ENCODE data around the gene ARID4B. TPM values are rescaled to one million over a fixed set of nuclear protein-coding genes. Genes with fewer than 3 reads are reported as not detected.

The ARID4B gene
- total and polyA plus RNA-seq, 2 of the 13 experiments (the other 11 are each of a cell fraction or from before 2014, with no cell fraction given) = 9.7 to 24.6 TPM

GRCh38 chr1:235320521-235321179 lies 7.3 kb downstream of the ARID4B start:
- H3K27ac ChIP-seq (ENCODE audit: extremely low read length, insufficient read depth, low read length) = no peak overlapping the region
- H3K79me2 ChIP-seq (ENCODE audit: insufficient read depth, low read length) = peaks cover 96% of the 10 kb centered on the region
- no peaks in the 10 kb centered on the region for H3K27me3 ChIP-seq (ENCODE audit: control insufficient read depth in 1 of 2, insufficient read depth in 2 of 2, low read length in 2 of 2)
- intact Hi-C loops (cut with micrococcal nuclease; ENCODE audit: unreplicated experiment) = no loop called here
- H3K4me1 ChIP-seq (ENCODE audit: insufficient read depth, low read length) = peaks cover 76% of the 10 kb centered on the region
- no peak for ATAC-seq
- in situ Hi-C loops (cut with HindIII; ENCODE audit: extremely low pct_ligation_motif_present, low pct_unique_long_range_greater_than_20kb) = loop anchor here (10.0 kb wide), 1 partner anchor 66 kb away; no protein-coding TSS in a partner anchor
- H3K4me3 ChIP-seq (replicated peaks in 1 of 3; ENCODE audit: insufficient read depth in 1 of 3, low read depth in 2 of 3, low read length in 3 of 3) = no peak overlapping the region
- H4K20me1 ChIP-seq (ENCODE audit: insufficient read depth, low read length) = peaks cover 44% of the 10 kb centered on the region
- peaks cover 0 to 11% of the 10 kb centered on the region in 2 experiments; a peak in 4 of 5 replicates for H3K36me3 ChIP-seq (replicated peaks in 1 of 2; ENCODE audit: control insufficient read depth in 1 of 2, insufficient read depth in 2 of 2, low read length in 2 of 2)
- ChIA-PET CTCF (ENCODE audit: low intra/inter-chr PET ratio, low total read pairs) (no interaction called here), POLR2A (no interaction called here)
- no TSS peak for BruUV-seq (replicated peaks)
- H2AFZ ChIP-seq (ENCODE audit: low read length) = no peak overlapping the region
- H3K9me3 ChIP-seq (ENCODE audit: low read length) = no peaks in the 10 kb centered on the region
- no peak for FAIRE-seq
- 87% methylated on average over 6 of the region's 6 CpGs for WGBS (ENCODE audit: low lambda C conversion rate)
- no peak overlapping the region for H3K9ac ChIP-seq (ENCODE audit: insufficient read depth, low read depth, low read length)
- no peak overlapping the region for H3K4me2 ChIP-seq (ENCODE audit: low read depth, low read length)
- no peak for DNase-seq (ENCODE audit: low spot score)
- TF ChIP-seq MAZ (IDR thresholded peaks at IDR 0.05; ENCODE audit: borderline replicate concordance, low read depth, low read length) = no peak
- TF ChIP-seq MAZ (CRISPR knock-in tag; IDR thresholded peaks at IDR 0.05; ENCODE audit: low read depth) = no peak
- no peak for TF ChIP-seq FOXJ3 (CRISPR knock-in tag; IDR thresholded peaks at IDR 0.05; ENCODE audit: borderline replicate concordance)
- no peak for TF ChIP-seq ZNF383 (CRISPR knock-in tag; IDR thresholded peaks at IDR 0.05; ENCODE audit: borderline replicate concordance)
- no peak for TF ChIP-seq CHD4 (IDR thresholded peaks at IDR 0.05; ENCODE audit: borderline replicate concordance, low read length)
- no peak for TF ChIP-seq KDM4B (CRISPR knock-in tag; IDR thresholded peaks at IDR 0.05)
- TF ChIP-seq, protein P1, sequence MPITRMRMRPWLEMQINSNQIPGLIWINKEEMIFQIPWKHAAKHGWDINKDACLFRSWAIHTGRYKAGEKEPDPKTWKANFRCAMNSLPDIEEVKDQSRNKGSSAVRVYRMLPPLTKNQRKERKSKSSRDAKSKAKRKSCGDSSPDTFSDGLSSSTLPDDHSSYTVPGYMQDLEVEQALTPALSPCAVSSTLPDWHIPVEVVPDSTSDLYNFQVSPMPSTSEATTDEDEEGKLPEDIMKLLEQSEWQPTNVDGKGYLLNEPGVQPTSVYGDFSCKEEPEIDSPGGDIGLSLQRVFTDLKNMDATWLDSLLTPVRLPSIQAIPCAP (CRISPR knock-in tag; IDR thresholded peaks at IDR 0.05; ENCODE audit: low read depth) = no peak
- no peak for TF ChIP-seq SP5 (CRISPR knock-in tag; IDR thresholded peaks at IDR 0.05; ENCODE audit: borderline replicate concordance, low read depth)
- TF ChIP-seq ZNF781 (CRISPR knock-in tag; IDR thresholded peaks at IDR 0.05; ENCODE audit: borderline replicate concordance, not compliant biosample characterization) = no peak
- TF ChIP-seq, protein P2, sequence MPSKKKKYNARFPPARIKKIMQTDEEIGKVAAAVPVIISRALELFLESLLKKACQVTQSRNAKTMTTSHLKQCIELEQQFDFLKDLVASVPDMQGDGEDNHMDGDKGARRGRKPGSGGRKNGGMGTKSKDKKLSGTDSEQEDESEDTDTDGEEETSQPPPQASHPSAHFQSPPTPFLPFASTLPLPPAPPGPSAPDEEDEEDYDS (CRISPR knock-in tag; IDR thresholded peaks at IDR 0.05) = no peak
- TF ChIP-seq, protein P3, sequence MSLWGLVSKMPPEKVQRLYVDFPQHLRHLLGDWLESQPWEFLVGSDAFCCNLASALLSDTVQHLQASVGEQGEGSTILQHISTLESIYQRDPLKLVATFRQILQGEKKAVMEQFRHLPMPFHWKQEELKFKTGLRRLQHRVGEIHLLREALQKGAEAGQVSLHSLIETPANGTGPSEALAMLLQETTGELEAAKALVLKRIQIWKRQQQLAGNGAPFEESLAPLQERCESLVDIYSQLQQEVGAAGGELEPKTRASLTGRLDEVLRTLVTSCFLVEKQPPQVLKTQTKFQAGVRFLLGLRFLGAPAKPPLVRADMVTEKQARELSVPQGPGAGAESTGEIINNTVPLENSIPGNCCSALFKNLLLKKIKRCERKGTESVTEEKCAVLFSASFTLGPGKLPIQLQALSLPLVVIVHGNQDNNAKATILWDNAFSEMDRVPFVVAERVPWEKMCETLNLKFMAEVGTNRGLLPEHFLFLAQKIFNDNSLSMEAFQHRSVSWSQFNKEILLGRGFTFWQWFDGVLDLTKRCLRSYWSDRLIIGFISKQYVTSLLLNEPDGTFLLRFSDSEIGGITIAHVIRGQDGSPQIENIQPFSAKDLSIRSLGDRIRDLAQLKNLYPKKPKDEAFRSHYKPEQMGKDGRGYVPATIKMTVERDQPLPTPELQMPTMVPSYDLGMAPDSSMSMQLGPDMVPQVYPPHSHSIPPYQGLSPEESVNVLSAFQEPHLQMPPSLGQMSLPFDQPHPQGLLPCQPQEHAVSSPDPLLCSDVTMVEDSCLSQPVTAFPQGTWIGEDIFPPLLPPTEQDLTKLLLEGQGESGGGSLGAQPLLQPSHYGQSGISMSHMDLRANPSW (CRISPR knock-in tag; IDR thresholded peaks at IDR 0.05; ENCODE audit: borderline replicate concordance) = no peak
- no peak for TF ChIP-seq ZNF720 (CRISPR knock-in tag; IDR thresholded peaks at IDR 0.05)
- TF ChIP-seq KLF13 (CRISPR knock-in tag; IDR thresholded peaks at IDR 0.05) = no peak
- TF ChIP-seq, protein P4, sequence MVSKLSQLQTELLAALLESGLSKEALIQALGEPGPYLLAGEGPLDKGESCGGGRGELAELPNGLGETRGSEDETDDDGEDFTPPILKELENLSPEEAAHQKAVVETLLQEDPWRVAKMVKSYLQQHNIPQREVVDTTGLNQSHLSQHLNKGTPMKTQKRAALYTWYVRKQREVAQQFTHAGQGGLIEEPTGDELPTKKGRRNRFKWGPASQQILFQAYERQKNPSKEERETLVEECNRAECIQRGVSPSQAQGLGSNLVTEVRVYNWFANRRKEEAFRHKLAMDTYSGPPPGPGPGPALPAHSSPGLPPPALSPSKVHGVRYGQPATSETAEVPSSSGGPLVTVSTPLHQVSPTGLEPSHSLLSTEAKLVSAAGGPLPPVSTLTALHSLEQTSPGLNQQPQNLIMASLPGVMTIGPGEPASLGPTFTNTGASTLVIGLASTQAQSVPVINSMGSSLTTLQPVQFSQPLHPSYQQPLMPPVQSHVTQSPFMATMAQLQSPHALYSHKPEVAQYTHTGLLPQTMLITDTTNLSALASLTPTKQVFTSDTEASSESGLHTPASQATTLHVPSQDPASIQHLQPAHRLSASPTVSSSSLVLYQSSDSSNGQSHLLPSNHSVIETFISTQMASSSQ (IDR thresholded peaks at IDR 0.05; ENCODE audit: low read depth) = no peak
- TF ChIP-seq, protein P4 (CRISPR knock-in tag; IDR thresholded peaks at IDR 0.05; ENCODE audit: borderline replicate concordance) = no peak

Measured in HepG2 (cell line).